Skeletal muscle satellite cell (primary cell): ENCODE results near the gene JAK1.
A peak's percentile ranks its signal among the peaks of the same experiment; 100 is the strongest.

Experiments
- H3K27me3 ChIP-seq: 2 replicates; pipeline ENCODE4 v1.7.0; 2013; ENCODE audit warnings: low read length; ENCODE audit not compliant: control insufficient read depth, insufficient read depth
- H3K36me3 ChIP-seq: 2 replicates; pipeline ENCODE4 v1.7.0; 2013; ENCODE audit warnings: mild to moderate bottlenecking, control low read depth, low read length; ENCODE audit not compliant: insufficient read depth
- H3K4me1 ChIP-seq: 2 replicates; pipeline ENCODE4 v1.7.0; 2013; ENCODE audit warnings: low read length; ENCODE audit not compliant: control insufficient read depth, insufficient read depth
- H3K4me2 ChIP-seq: 2 replicates; pipeline ENCODE4 v1.7.0; 2013; ENCODE audit warnings: mild to moderate bottlenecking, low read length
- H3K4me3 ChIP-seq: 2 replicates; pipeline ENCODE4 v1.7.0; 2013; ENCODE audit warnings: low read length
- H3K9ac ChIP-seq: 2 replicates; pipeline ENCODE4 v1.7.0; 2013; ENCODE audit warnings: mild to moderate bottlenecking, low read depth, low read length, moderate library complexity
- H3K9me3 ChIP-seq: replicated peaks from 2 replicates; pipeline ENCODE4 v1.7.0; 2013; ENCODE audit warnings: mild to moderate bottlenecking, control low read depth, low read length

JAK1 gene

GRCh38 chr1:64942675-64943074 lies 23.7 kb downstream of the JAK1 start:
- H3K9ac ChIP-seq, result no peak overlapping the region
- H3K4me3 ChIP-seq, result no peak overlapping the region
- H3K9me3 ChIP-seq, result no peaks in the 10 kb centered on the region
- H3K27me3 ChIP-seq, result no peaks in the 10 kb centered on the region
- H3K36me3 ChIP-seq, result no peaks in the 10 kb centered on the region
- peaks cover 7% of the 10 kb centered on the region for H3K4me1 ChIP-seq
- no peak overlapping the region for H3K4me2 ChIP-seq

DNA sequence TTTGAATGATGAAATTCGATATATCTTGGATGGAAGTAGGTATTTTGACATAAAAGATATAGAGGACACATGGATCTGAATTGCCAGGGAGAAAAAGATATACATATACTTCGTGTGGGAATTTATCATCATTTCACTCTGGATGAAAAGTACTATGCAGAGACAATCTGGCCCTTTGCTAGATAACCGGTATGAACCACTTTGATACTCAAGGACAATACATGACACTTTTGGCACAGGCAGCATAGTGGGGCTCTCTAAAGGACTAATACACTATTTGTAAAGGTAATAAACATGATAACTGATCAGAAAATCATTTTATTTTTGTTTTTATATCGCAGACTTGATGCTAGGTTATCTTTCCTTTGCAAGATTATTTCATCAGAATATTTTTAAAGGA lies 24.2 kb downstream of the JAK1 start:
- Histone ChIP-seq H3K9me3 (no peaks in the 10 kb centered on the region), H3K9ac (no peak overlapping the region), H3K4me3 (no peak overlapping the region), H3K4me2 (no peak overlapping the region), H3K27me3 (no peaks in the 10 kb centered on the region), H3K36me3 (no peaks in the 10 kb centered on the region), H3K4me1 (peaks cover 10% of the 10 kb centered on the region)

- Histone ChIP-seq H3K4me1 (peaks cover 14% of the 10 kb centered on the region), H3K4me3 (no peak overlapping the region), H3K36me3 (no peaks in the 10 kb centered on the region), H3K9me3 (no peaks in the 10 kb centered on the region), H3K4me2 (no peak overlapping the region), H3K27me3 (no peaks in the 10 kb centered on the region), H3K9ac (no peak overlapping the region)
Observed at GRCh38 chr1:64941461-64942117, 24.8 kb downstream of the JAK1 start.

- no peaks in the 10 kb centered on the region for H3K9me3 ChIP-seq
- H3K4me2 ChIP-seq, result no peak overlapping the region
- peaks cover 8% of the 10 kb centered on the region for H3K4me1 ChIP-seq
- H3K4me3 ChIP-seq, result no peak overlapping the region
- H3K36me3 ChIP-seq, result no peaks in the 10 kb centered on the region
- H3K9ac ChIP-seq, result no peak overlapping the region
- no peaks in the 10 kb centered on the region for H3K27me3 ChIP-seq
Observed at GRCh38 chr1:64940025-64940424, 26.3 kb downstream of the JAK1 start.

GRCh38 chr1:64938991-64939390 lies 27.4 kb downstream of the JAK1 start:
- no peaks in the 10 kb centered on the region for H3K36me3 ChIP-seq
- H3K4me3 ChIP-seq, result no peak overlapping the region
- no peaks in the 10 kb centered on the region for H3K27me3 ChIP-seq
- H3K9ac ChIP-seq, result no peak overlapping the region
- peaks cover 19% of the 10 kb centered on the region for H3K4me1 ChIP-seq
- no peak overlapping the region for H3K4me2 ChIP-seq
- no peaks in the 10 kb centered on the region for H3K9me3 ChIP-seq

GRCh38 chr1:64936956-64937355 lies 29.4 kb downstream of the JAK1 start:
- peaks cover 34% of the 10 kb centered on the region for H3K4me1 ChIP-seq

DNA sequence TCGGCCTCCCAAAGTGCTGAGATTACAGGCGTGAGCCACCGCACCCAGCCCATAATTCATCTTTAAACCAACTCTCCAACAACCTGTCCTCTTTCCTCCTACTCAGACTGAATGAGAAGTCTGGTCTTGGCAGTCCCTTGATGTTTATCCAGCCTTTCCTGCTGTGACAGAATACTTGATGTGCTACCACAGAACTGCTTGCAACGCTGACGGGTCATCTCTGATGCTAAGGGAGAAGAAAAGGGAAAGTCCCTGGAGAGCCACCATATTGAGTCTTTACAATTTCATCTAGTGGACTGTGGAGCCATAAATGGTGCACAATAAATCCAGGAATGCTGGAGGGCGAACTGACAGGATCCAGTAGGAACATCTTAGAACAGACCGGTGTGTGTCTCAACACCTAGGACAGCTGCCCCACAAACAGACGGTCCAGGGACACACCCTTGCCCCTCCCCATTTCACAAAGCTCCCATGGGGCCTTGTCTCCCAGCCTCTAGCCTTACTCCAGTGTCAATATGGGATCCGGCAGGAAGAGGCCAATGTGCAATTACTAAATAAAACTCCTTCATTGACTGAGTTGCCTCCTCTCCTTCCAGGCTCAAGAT lies 30.7 kb downstream of the JAK1 start:
- Histone ChIP-seq H3K4me2 (no peak overlapping the region), H3K4me3 (no peak overlapping the region), H3K9ac (no peak overlapping the region), H3K27me3 (no peaks in the 10 kb centered on the region), H3K9me3 (no peaks in the 10 kb centered on the region), H3K4me1 (peaks cover 34% of the 10 kb centered on the region), H3K36me3 (no peaks in the 10 kb centered on the region)

More at GRCh38 chr1:64936956-64937355, 29.4 kb downstream of the JAK1 start:
- Histone ChIP-seq H3K4me2 (no peak overlapping the region), H3K27me3 (no peaks in the 10 kb centered on the region), H3K9me3 (no peaks in the 10 kb centered on the region), H3K36me3 (no peaks in the 10 kb centered on the region), H3K4me3 (no peak overlapping the region), H3K9ac (no peak overlapping the region)

DNA sequence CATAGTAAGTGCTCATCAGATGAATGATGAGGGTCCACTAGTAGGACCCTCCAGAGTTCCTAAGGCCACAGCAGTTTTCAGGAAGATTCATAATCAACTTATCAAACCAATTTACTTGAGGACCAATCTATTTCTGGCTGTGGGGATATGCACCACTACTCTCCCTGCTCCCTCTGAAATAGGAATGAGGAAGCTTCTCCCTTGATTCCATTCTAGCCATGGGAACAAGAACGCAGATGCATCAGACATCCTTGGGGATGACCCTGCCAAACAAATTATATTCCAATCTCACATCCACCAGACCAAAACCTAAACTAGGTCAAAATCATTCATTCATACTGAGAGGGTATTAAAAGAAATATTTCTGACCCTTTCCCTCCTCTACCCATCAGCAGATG lies 31.5 kb downstream of the JAK1 start:
- Histone ChIP-seq H3K9ac (no peak overlapping the region), H3K27me3 (no peaks in the 10 kb centered on the region), H3K4me3 (no peak overlapping the region), H3K4me1 (peaks cover 34% of the 10 kb centered on the region), H3K9me3 (no peaks in the 10 kb centered on the region), H3K36me3 (no peaks in the 10 kb centered on the region), H3K4me2 (peak overlapping the region; percentile 79)

DNA sequence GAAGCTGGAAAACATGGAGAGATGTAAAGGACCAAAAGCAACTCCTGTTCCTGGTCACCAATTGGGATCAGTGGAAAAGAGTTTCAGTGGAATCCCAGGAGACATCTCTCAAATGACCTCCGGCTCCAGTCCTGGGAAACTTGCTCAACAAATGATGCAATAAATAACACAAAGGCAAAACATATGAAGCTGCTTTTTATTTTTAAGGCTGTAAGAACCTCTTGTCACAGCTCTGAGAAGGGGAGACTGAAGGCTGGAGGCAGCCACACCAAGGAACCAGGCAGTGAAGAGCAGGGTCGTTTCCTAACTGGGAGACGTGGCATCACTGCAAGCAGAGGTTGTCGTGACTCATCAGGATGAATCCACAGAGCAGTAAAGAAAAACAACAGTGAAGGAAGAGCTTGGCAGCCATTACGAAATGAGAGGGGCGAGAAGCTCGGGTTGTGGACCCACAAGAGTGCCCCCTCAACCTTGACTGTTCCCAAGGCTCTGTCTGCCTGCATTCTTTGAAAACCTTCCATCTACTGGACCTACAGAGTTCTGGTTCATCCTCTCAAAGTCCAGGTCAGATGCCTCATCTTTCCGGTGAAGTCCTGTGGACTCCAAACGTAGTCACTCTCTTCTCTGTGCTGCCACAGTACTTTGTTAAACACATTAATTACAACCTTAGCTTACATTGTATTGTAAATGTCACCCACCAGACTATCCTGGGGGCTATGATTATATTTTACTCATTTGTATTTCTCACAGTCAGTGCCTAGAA lies 32.1 kb downstream of the JAK1 start:
- Histone ChIP-seq H3K9ac (peak overlapping the region; percentile 73), H3K27me3 (no peaks in the 10 kb centered on the region), H3K4me3 (peak overlapping the region; percentile 59), H3K4me2 (peak overlapping the region; percentile 79), H3K9me3 (no peaks in the 10 kb centered on the region), H3K36me3 (no peaks in the 10 kb centered on the region), H3K4me1 (peaks cover 34% of the 10 kb centered on the region)

DNA sequence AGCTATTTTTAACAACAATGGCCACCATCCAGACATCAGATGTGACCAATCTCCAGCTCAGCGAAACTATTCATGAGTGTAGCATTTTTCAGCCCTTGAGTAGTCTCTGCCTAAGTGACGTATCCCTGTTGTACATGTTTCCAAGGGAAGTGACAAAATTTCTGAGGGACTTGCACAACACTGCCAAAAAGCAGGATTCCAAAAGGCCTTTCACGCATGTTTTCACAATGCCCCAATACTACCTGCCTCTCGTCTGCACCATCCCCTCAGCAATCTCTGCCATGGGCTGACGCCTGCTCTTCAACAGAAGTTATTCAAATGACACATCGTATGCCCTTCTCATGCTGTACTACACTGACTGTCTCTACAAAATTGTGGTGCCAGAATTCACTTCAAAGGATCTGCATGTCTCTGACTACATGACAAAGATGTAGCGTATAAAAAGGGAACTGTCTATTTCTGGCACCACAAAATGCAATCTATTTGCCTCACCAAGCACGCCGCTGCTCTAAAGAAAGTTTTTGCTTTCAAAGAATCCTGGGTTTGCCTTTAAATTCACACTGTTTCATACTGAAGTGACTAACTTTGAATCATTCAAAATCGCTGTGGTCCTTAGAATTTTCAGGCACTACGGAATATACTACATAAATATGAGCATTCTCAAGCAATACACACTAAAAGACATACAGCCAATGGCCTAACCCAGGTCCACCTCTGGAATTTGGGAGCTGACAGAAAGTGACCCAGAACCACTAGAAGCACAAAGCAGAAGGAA lies 32.9 kb downstream of the JAK1 start:
- peak overlapping the region; percentile 73 for H3K9ac ChIP-seq
- no peaks in the 10 kb centered on the region for H3K36me3 ChIP-seq
- H3K27me3 ChIP-seq, result no peaks in the 10 kb centered on the region
- peak overlapping the region; percentile 79 for H3K4me2 ChIP-seq
- no peaks in the 10 kb centered on the region for H3K9me3 ChIP-seq
- H3K4me1 ChIP-seq, result peaks cover 34% of the 10 kb centered on the region
- peak overlapping the region; percentile 59 for H3K4me3 ChIP-seq

- Histone ChIP-seq H3K9ac (peak overlapping the region; percentile 16), H3K36me3 (no peaks in the 10 kb centered on the region), H3K4me2 (peak overlapping the region; percentile 79), H3K4me1 (peaks cover 34% of the 10 kb centered on the region), H3K4me3 (no peak overlapping the region), H3K27me3 (no peaks in the 10 kb centered on the region), H3K9me3 (no peaks in the 10 kb centered on the region)
Observed at GRCh38 chr1:64932962-64933295, 33.4 kb downstream of the JAK1 start.
